Inferior parietal cortex (tissue), 1 donor: Measurements from ENCODE around the gene ZC3H14.

Source experiments
- DNase-seq: peaks from one replicate; pipeline ENCODE4 v3.0.0-alpha.2; 2016; ENCODE audit errors: extremely low spot score

ZC3H14 gene

GRCh38 chr14:88552876-88553275, 10.0 kb upstream of the ZC3H14 start:
- no peak for DNase-seq

- peak; percentile 57 for DNase-seq
These were observed 8.9 kb upstream of the ZC3H14 start for GRCh38 chr14:88553886-88554456.

GRCh38 chr14:88554457-88555286, 8.2 kb upstream of the ZC3H14 start, which contains the start of gene PTPN21:
TSS of gene PTPN21 (minus strand) at chr14:88555007. CDS start at chr14:88550417, 4,590 bp downstream.
- DNase-seq: peak; percentile 50

DNA sequence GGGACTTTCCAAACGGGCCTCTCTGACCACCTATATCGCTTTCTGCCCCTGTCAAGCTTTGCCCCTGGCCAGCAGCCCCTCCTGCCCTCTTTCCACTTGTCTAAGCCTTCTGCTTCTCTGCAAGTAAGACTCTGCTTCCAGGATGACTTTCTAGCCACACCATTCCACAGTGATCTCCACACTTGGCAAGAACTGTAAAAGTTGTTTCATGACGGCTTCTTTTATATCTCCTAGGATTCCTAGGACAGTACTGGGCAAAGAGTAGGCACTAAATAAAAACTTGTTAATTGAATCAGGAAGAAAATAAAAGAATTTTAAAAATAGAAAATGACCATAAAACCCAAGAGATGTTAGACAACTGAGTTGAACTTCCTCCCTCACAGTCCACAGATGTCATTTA, 6.3 kb upstream of the ZC3H14 start:
- no peak for DNase-seq

DNA sequence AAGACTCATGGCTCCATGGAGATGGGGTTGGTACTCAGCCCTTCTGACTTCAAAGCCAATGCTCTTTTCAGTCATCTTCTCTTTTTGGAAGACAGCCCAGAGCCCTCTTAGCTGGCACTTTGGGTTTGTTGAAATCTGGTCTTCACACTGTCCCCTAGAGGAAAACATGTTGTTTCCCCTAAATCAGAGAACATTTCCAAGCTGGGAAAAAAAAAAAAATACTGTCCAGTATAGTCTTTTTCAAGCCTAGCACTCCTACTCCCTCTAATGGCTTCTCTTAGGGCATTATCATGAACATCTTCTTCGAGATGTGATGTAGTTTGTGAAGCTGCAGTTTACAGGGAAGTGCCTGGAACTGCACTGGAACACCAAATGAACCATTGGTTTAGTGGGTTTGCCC, 3.0 kb upstream of the ZC3H14 start:
- peak; percentile 48 for DNase-seq

- DNase-seq: no peak
These were observed 356 bp upstream of the ZC3H14 start for GRCh38 chr14:88562532-88562830.

DNA sequence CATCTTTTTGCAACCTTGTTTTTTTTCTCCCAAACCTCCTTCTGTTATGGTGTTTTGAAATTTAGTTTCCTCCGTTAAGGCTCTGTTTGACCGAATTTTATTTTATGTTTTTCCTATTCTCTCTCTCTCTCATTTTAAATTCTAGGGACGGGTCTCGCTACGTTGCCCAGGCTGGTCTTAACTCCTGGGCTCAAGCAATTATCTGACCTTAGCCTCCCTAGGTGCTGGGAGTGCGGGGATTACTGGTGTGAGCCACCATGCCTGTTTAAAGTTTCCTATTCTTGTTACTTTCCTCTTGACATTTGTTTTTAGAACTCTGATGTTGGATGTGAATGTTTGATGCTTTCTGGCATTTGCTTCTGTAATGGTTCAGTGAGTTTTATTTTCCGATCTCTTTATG, 1.0 kb downstream of the ZC3H14 start:
- DNase-seq: no peak

DNA sequence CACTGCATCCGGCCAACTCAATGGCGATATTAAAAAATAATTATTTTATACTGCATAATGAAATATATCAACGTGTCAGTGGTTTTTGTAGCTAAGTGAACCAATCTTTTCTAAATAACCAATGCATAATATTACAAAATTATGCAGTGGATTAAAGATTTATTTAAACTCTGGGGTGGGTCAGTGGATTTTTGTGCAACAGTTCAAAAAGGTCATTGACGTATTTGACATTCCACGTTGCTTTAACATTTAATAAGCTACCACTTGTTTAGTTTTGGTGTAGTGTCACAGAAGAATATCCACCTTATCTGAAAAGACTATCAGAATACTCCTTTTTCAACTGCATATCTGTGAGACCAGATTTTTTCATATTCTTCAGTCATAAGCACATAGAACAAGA, 2.6 kb downstream of the ZC3H14 start:
- no peak for DNase-seq

GRCh38 chr14:88568196-88568595, 5.4 kb downstream of the ZC3H14 start:
- DNase-seq: no peak

GRCh38 chr14:88572117-88572516, 9.3 kb downstream of the ZC3H14 start:
- no peak for DNase-seq

DNA sequence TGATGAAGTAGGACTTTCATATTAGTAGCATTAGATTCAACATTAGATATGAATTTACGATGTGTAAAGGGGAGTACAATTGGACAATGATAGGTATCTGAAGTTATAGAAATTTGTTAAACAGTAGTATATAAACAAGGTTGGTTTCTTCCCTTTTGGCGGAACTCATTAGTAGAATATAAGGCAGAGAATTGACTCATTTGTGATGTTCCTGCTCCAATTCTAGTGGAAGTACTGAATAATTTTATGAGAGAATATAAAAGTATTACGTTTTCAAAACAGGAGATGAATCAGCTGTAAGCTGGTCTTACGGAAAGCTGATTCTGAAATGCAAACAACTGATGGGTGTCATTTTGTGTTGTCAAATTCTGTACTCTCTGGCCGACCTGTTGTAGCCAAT, 13.4 kb downstream of the ZC3H14 start:
- DNase-seq: no peak

DNA sequence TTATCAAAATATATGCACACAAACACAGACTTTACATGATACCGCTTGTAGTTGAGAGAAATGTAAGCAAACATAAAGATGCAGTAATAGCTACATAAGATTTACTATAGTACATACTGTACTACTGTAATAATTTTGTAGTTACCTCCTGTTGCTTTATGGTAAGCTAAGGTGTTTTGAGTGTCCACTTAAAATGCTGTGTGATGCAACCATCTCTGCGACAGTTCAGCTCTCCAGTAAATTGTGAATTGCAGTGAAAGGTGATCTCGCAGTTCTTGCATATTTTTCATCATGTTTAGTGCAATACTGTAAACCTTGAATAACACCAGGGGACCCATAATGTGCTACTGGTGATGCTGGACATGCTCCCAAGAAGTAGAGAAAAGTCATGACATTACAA, 21.6 kb downstream of the ZC3H14 start:
- no peak for DNase-seq

DNA sequence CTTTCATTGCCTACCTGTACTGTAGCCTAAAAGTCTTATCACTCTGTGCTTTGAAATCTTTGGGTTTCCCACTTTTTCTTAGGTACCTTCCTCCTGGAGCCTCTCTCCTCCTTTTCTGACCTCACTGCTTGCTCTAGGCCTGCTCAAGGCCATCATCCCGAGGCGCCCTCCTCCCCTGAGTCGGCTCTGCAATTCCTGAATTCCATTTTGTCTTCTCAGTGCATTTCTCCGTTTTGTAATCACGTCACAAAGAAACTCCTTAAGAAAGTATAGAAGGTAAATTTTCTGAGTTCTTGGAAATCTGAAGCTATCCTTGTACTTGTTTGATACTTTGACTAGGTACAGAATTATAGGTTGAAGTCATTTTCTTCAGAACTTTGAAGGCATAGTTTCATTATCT, 25.2 kb downstream of the ZC3H14 start:
- DNase-seq: no peak

- no peak for DNase-seq
These were observed 27.3 kb downstream of the ZC3H14 start for GRCh38 chr14:88590173-88590572.

DNA sequence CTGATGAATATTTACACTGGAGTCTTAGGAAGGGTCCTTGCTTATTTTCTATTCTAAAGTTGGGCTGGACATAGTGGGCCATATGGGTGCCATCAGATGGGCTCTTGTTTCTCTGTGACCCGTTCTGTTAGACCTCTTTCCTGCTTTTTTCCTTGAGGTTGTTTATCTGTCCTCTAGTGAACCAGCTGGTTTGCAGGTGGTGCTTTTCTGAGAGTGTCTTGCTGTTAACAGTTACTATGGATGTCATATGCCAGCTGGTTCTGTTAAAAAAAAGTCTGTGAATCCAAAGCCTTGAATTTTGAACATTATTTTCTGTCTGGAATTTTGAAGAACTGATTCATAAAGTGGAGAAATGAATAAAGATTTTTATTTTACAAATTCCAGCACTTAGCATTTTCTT, 29.2 kb downstream of the ZC3H14 start:
- no peak for DNase-seq

- no peak for DNase-seq
These were observed 34.2 kb downstream of the ZC3H14 start for GRCh38 chr14:88597038-88597437.

GRCh38 chr14:88597601-88598000, 34.8 kb downstream of the ZC3H14 start:
- no peak for DNase-seq

- DNase-seq: no peak
These were observed 35.3 kb downstream of the ZC3H14 start for GRCh38 chr14:88598097-88598675.

DNA sequence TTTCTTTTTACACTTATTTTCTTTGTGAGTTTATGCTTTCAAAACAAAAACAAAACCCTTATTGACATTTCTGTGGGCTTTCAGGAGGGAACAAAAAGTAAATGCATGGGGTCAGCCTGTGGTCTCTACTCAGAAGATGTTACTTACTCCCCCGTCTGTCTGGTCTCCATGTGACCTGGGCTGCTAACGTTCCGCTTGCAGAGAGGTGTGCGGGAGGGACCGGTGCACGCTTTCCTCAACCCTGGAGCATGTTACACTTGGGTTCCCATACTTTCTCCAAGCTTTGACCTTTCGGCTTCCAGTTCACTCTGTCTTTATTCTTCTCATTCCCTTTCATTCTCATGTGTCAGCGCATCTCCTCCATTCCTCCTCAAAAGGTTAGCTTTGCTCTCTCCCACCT, 36.5 kb downstream of the ZC3H14 start:
- DNase-seq: no peak

DNA sequence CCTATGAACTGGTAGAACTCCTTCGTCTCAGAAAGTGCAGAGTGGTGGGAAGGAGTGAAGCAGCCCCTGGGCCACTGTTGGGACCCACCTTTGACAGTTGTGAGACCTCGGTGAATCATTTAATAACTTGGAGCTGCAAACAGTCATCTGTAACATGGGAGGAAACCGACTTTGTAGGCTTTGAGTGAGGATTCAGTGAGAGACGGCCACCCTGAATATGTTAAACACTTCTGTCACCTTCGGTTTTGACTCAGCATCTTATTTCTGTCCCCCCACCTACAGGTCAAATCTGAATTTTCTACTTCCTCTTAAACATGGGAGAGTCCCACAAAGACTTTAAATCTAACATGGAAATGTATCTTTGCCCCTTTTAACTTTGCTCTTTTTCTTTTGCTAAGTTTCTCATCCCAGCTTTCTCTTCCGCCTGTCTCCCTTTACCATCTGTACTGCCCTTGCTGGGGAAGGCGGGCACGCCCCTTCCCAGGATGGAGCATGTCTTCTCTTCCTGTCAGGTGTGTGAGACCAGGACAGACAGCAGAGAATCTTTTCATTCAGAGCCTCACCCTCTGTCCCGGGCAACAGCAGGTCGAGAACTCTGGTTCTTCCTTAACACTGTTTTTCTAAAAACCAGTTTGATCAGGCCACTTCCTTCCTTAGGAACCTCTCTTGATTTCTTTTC, 37.1 kb downstream of the ZC3H14 start:
- no peak for DNase-seq

- no peak for DNase-seq
These were observed 41.4 kb downstream of the ZC3H14 start for GRCh38 chr14:88604212-88604611.

GRCh38 chr14:88605594-88605993, 42.8 kb downstream of the ZC3H14 start:
- DNase-seq: no peak

DNA sequence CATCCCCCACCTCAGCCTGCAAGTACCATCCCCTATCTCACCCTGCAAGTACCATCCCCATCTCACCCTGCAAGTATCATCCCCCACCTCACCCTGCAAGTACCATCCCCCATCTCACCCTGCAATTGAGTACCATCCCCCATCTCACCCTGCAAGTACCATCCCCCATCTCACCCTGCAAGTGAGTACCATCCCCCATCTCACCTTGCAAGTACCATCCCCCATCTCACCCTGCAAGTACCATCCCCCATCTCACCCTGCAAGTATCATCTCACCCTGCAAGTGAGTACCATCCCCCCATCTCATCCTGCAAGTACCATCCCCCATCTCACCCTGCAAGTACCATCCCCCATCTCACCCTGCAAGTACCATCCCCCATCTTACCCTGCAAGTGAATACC, 45.0 kb downstream of the ZC3H14 start:
- DNase-seq: no peak
